Stimulated activated CD4-positive, alpha-beta T cell treated with anti-CD3 and anti-CD28 coated beads, Interleukin-1b, Interleukin-23, amount 100 ng/mL, for 48 hours (primary cell): Measurements from ENCODE around the gene SLC2A5.

Experiments
- DNase-seq: peaks from one replicate; pipeline ENCODE4 v3.0.0-alpha.2; 2020

Gene SLC2A5

DNA sequence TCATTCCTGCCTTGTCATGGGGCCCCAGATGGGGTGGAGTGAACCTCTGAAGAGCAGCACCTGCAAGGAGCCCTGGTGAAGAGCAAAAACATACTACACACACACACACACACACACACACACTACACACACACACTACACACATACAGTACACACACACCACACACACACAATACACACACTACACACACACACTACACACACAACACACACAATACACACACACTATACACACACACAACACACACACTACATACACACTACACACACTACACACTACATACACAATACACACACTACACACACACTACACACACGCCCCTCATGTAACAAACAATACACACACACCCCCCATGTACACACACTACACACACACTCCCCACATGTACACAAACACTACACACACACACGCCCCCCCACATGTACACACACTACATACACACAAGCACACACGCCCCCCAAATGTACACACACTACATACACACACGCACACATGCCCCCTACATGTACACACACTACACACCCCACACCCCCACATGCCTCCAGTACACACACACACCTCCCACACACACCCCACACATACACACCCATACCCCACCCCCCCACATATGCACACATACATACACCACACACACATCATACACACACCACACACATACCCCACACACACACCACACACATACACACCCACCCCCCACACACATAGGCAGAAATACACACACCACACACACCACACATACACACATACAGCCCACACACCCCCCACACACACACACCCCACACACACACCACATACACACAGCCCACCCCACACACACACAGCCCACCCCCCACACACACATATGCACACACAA lies 9.3 kb downstream of the SLC2A5 start:
- DNase-seq = no peak

DNA sequence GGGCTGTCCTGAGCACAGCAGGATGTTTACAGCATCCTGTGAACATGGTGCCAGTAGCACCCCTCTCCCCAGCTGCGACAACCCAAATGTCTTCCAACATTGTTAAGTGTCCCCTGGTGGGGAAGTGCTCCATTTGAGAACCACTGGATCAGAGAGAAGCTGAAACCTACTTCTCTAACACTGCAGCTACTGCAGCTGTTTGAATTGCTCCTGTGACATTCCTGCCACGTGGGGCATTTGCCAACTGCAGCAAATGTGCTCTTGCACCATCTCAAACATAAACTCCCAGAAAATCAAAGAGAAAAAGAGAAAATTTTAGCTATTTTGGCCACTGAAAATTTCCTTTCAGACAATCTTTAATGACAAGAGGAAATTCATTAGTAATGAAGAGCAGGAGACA lies 11.0 kb downstream of the SLC2A5 start:
- DNase-seq = no peak

DNA sequence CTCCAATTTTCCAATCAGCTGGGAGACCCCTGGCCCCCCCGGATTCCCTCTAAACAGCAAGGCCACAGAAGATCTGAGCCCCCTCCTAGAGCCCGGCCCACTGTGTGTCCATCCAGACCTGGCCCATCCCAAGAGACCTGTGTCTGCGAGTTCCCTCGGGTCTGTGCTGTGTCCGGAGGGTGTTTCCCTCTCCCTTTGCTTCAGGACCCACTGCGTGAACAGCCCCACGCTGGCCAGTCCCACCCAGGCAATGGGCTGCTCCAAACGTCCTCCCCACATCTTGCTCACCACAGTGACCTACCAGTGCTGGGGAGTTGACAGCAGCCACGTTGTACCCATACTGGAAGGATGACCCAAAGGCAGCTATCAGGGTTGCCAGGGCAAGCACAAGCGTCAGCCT lies 11.6 kb downstream of the SLC2A5 start:
- DNase-seq = no peak

DNA sequence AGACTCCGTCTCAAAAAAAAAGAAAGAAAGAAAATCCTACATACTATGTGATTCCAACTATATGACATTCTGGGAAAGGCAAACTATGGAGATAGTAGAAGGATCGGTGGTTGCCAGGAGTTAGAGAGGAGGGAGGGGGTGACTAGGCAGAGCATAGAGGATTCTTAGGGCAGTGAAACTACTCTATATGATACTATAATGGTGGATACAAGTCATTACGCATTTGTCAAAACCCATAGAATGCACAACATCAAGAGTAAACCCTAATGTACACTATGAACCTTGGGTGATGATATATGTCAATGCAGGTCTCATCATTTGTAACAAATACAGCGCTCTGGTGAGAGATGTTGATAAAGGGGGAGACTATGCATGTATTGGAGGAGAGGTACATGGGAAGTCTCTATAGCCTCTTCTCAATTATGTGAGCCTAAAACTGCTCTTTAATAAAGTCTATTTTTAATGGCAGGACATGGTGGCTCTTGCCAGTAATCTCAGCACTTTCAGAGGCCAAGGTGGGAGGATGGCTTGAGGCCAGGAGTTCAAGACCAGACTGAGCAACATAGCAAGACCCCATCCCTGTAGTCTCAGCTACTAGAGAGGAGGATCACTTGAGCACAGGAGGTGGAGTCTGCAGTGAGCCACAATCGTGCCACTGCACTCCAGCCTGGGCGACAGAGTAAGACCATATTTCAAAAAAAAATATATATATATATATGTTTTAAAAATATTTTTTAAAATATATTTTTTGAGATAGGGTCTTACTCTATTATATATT lies 17.0 kb downstream of the SLC2A5 start:
- no peak for DNase-seq

DNA sequence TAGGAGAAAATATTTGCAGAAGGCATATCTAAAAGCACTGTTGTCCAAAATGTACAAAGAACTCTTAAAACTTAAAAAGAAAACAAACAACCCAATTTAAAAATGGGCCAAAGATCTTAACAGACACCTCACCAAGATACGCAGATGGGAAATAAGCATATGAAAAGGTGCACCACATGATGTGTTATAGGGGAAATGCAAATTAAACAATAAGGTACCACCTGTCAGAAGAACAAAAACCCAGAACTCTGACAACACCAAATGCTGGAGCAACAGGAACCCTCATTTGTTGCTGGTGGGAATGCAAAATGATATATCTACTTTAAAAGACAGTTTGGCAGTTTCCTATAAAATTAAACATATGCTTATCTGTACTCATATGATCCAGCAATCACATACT lies 18.1 kb downstream of the SLC2A5 start:
- no peak for DNase-seq

DNA sequence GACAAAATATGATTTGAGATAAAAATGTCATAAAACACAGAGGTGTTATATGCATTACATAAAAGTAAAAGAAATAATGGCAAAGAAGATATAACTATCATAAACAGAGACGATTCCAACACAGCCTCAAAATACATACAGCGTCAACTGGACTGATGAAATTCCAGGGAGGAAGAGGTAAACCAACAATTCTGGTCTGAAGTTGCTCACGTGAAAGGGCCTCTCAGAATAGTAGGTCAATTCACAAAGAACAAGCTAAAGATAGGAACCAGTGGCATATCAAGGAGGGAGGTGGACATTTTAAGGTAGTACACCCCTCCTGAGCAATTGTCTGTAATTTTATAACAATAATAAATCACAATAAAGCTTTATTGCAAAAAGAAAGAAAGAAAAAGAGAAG lies 18.6 kb downstream of the SLC2A5 start:
- DNase-seq = no peak

DNA sequence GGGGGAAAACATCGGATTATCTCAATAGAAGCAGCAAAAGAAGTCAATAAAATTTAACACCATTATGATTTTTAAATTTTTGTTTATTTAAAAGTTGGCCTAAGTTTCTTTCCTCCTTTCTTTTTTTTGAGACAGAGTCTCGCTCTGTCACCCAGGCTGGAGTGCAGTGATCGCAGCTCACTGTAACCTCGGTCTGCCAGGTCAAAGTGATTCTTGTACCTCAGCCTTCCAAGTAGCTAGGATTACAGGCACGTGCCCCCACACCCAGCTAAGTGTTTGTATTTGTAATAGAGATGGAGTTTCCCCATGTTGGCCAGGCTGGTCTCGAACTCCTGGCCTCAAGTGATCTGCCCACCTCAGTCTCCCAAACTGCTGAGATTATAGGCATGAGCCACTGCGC lies 20.9 kb downstream of the SLC2A5 start:
- no peak for DNase-seq

DNA sequence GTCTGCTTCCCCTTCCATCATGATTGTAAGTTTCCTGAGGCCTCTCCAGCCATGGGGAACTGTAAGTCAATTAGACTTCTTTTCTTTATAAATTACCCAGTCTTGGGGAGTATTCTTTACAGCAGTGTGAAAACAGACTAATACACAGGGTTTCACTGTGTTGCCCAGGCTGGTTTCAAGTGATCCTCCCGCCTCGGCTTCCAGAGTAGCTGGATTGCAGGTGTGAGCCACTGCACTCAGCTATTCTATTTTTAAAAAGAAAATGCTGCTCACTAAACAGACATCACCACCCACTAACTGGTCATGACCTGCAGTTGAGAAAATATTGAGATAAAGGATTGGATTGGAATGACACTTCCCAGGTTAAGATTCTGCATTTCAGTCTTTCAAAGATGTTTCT lies 22.4 kb downstream of the SLC2A5 start:
- DNase-seq = no peak

DNA sequence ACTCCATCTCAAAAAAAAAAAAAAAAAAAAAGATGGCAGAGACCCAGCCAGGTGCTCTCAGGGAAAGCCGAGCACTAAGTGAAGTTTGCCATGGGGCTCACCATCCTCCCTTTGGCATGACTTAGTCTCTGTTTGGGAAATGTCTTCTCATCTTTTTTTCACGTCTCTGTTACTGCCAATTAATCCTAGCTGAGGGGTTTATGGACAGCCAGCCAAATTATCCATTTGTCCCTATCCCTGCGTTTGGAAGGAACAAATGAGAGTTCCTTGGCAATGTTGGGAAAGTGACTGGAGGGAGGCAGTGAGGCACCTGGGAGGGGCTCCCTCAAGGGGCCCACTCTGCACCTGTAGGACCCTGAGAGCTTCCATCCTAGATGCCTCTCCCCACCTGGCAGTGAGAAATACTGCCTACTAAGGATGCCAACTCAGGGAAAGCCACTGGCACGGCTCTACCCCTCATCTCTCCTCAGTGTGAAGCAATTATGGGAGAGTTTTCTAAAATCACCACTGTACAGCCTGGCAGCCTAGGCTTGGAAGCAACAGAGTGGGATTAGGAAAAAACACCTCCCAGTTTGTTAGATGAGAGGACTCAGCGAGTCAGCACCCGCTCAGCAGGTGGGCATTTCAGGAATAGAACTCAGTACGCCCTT lies 23.4 kb downstream of the SLC2A5 start:
- DNase-seq = no peak

DNA sequence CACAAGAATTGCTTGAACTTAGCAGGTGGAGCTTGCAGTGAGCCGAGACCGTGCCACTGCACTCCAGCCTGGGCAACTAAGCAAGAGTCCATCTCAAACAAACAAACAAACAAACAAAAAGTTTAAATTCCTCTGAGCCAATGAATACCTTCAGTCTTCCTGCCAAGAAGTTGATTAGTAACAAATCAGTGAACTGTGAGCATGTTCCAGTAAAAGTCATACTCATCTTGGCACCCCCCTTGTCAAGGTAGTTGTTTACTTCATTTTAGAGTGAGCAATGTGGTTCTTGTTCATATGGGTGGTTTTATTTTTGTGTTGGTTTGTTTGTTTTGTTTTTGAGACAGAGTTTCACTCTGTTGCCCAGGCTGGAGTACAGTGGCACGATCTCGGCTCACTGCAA lies 25.2 kb downstream of the SLC2A5 start:
- no peak for DNase-seq

DNA sequence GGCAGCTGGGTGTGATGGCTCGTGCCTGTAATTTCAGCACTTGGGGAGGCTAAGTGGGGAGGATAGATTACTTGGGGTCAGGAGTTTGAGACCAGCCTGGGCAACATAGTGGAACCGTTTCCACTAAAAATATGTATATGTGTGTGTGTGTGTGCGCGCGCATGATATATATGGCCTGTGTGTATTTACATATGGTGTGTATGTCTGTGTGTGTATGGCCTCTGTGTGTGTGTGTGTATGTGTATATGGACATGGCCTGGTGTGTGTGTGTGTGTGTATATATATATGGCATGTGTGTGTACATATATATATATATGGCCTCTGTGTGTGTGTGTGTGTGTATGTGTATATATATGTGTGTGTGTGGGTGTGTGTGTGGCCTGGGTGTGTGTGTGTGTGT lies 27.2 kb downstream of the SLC2A5 start:
- no peak for DNase-seq

DNA sequence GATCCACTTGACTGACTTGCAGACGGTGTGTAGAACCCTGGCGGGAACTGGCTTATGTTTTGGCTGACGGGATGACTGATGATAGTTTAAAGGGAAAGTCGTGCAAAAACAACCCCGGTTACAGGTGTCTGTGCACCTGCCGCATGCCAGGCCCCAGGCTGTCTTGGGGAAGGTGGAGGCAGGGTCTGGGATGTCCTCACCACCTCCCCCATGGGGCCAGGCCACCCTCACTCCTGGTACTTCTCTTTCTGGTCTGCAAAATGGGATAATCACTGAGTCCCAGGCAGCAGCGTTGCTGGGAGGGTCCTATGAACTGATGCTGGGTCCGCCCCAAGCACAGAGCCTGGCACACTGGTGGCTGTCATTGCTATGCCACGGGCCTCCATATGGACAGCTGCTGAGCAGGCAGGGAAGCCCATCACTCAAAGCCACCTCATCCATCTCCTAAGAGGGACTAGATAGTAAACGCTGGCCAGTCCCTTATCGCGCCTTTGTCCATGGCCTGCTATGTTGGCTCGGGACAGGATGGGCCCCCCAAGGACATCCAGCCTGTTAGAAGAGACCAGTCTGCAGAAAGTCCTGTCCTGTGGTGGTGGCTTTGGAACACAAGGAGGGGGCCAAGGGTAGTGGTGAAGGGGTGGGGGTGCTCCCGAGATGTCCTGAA lies 28.2 kb downstream of the SLC2A5 start:
- DNase-seq = no peak

DNA sequence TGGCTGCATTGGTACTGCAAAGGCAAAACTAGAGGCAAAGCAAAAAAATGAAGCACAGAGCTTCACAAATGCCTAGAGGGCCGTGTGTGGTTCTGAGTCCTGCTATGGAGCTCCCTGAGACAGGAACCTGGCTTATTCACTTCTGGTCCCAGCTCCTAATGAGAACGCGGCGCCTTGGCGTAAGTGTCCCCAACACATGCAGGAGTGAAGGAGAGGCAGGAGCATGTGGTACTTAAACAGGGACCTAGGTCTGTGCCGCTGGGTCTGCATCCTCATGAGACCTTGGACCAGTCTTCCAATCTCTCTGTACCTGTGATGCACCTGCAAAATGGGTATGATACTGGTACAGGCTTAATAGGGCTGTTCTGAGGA lies 28.8 kb downstream of the SLC2A5 start:
- no peak for DNase-seq

DNA sequence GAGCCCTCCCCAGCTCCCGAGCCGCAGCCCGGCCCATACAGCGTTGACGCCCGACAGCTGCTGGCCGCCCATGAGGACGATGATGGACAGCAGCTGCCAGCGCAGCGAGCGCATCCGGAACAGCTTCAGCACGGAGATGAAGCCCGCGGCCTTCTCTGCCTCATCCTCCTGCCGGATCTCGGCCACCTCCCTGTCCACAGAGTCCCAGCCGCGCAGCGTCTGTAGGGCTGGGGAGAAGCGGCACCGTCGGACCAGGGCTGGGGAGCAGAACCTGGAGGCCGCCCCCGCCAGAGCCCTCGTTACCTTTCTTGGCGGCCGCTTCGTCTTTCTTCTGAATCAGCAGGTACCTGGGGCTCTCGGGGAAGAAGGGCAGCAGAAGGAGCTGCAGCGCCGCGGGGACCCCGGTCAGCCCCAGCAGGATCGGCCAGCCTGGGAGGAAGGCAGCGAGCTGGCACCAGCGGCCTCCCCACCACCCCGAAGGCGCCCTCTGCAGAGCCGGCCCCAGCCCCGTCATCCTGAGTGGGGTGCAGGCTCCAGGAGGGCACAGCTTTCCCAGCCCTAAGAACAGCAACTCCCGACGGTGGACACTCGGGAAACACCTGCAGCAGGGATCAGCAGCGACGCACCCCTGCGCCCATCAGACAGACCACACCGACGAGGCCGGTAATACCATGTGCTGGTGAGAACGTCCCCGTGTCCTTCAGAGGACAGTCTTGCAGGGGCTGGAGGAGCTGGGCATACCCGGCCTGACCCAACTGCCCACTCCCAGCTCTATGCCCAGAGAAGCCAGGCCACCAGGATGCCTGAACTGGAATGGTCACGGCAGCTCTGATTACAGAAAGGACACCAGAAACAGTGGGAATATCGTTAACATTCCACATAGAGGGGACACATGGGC lies 29.4 kb downstream of the SLC2A5 start:
- no peak for DNase-seq

DNA sequence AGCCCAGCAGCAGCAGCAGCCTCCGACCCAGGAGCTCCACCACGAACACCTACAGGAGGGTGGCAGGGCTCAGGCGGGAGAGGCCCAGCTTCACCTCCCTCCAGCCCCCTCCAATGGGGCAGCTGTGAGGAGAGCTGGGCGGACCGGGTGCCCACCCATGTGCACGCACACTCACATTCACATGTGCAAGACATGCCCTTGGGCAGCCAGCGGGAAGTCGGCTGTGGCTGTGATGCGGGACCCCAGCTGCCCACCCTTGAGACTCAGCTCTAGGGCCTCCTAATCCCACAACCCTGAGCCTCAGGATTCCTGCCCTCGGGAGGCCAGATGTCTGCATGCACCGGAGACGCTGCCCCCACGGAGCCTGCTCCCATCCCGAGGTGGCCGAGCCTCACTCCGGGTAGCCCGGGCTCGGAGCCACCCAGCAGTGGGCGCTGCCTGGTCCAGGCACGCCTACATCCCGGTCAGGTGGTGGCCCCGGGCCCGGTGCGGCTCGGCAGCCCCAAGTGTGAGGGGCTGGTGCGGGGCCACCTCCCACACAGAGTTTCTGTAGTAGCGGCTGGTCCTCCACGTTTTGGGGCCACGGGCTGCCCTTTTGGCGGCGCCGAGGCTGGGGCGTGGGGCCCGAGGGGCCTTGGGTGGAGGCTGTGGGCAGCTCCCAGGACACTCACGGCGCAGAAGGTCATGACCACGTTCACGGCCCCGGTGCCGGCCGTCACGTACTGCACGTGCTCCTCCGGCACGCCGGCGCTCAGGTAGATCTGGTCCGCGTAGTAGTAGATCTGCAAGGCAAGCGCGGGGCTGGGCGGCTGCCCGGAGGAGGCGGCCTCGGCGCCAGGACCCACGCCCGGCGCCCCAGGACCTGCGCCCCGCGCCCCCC lies 30.3 kb downstream of the SLC2A5 start:
- DNase-seq = no peak

DNA sequence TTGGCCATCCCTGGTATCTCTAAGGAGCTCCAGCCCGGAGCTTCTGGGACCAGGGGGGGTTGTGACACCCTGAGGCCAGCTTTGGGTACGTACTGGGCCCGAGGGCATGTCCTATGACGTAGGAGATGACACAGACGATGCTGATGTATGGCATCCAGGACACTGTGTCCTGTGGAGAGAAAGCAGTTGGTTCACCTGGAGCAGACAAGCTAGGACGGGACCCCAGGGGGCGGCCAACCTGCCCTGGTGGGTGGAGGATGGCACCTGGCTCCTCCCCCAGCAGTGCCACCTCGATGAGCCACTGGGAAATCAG lies 31.1 kb downstream of the SLC2A5 start:
- no peak for DNase-seq

DNA sequence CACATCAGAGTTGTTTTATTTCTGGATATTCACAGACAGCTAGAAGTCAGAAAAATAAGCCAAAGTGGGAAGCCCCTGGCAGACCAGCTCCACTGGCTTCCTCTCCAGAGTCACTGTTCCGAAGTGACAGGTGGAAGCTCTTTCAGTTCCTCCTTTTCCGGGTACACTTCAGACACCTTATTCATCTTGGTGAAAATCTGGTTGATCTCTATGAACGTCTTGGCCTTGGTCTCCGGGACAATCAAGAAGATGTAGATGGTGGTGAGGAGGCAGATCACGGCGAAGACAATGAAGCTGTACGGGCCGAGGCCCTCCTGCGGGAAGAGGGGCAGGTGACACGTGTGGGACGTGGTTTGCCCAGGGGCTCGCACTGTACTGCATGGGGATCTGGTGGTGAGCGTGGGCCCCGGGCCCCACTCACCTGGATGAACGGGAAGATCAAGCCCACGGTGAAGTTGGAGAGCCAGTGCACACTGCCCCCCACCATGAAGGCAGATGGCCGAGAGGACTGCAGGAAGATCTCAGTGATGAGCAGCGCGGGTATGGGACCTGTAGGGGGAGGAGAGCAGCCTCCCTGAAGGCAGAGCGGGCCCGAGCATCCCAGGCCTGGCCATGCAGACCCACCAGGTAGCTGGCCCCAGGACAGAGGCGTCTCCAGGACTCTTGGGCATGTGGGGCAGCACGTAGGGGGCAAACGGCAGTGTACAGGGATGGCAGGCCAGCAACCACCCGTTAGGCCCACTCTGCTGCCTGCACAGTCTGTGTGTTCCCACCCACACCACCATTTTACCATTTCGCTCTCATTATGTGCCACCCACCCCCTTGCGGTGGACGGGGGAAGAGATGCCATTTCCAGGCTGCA lies 31.7 kb downstream of the SLC2A5 start:
- DNase-seq = no peak

DNA sequence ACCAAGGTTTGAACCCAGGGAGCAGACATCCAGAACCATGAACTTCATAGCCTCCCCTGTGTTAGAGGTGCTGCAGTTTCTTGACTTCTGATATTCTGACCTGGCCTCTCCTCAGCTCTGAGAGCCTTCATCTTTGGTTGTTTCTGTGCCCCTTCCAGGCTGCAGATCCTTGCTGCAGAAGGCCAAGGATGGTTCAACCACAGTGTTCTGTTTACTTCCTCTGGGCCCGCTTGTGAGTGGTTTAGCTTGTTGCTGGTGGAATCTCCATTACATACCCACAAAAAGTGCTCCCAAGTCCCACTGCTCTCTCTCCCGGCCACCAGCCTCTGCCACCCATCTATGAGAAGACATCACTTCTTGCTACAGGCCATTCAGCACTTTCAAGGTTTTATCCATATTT lies 34.2 kb downstream of the SLC2A5 start:
- no peak for DNase-seq

DNA sequence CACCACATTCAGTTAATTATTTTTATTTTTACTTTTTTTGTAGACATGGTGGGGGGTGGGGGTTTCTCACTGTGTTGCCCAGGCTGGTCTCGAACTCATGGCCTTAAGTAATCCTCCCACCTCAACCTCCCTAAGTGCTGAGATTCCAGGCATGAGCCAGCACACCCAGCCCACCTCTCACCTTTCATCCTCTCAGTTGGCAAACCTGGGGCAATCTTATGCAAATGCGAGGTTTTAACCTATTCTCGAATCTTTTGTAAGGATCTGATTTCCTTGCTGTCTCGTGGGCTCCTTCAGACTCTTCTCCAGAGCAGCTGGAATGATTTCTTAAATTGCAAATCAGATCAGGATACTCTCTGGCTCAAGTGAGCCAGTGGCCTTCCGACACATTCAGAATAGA lies 36.1 kb downstream of the SLC2A5 start:
- no peak for DNase-seq

DNA sequence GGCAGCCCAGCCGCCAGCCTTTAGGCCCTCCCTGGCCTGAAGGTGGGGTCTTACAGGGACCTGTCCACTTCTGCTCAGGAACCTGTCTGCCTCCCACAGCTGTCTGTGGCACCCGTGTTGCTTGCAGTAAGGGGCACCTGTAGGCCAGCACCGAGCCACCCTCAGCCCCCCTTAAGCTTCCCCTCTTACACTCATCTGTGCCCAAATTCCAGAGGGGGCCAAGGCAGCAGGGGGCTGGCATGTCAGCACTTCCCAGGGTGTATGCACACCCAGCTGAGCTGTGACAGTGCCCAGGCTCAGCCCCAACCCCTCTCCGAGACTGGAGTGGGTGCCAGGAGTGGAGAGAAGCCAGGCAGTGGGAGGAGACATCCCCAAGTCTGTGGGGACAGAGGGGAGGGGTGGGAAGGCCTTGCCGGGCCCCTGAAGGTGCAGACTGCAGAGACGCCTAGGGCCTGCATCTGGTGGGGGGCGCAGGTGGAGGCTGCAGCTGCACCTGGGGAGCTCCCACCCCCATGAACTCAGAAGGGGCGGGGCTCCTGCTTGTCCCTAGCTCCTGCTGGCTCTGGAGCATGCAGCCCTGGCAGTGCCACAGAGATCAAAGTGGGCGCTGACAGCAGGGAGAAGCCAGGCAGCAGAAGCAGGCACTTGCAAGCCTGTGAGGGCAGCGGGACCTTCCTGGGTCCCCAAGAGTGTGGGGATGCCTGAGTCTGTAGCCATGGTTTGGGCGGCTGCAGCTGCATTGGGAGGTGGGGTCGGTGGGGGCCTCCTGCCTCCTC lies 37.8 kb downstream of the SLC2A5 start:
- DNase-seq = no peak
